ENCODE data around the gene CTTNBP2NL.

The CTTNBP2NL gene

GRCh38 chr1:112395821-112396652, at the start of gene CTTNBP2NL:
Gene CTTNBP2NL, plus strand, starts transcription at chr1:112396214. Its CDS starts 19,952 bp downstream, at chr1:112416166.
- Mint-ChIP-seq H3K27ac (peak within 1 kb of the TSS; percentile 90), H3K4me1 (peaks cover 34 to 52% of the 10 kb centered on the region in 2 donors), H3K4me3 (peak within 1 kb of the TSS; percentile 96 to 99), H3K9me3 (no peaks in the 10 kb centered on the region), H3K36me3 (peaks cover 0 to 2% of the 10 kb centered on the region in 2 donors), H3K27me3 (peaks cover 0 to 1% of the 10 kb centered on the region in 2 donors)
- peak; percentile 85 to 89 for ATAC-seq (replicated peaks)
- DNase-seq = peak; percentile 69

- DNase-seq = no peak
- peaks cover 8 to 13% of the 10 kb centered on the region in 2 donors for H3K4me1 Mint-ChIP-seq
- peaks cover 8 to 11% of the 10 kb centered on the region in 2 donors for H3K9me3 Mint-ChIP-seq
- peaks cover 18 to 31% of the 10 kb centered on the region in 2 donors for H3K27me3 Mint-ChIP-seq
- H3K36me3 Mint-ChIP-seq = peaks cover 0 to 3% of the 10 kb centered on the region in 2 donors
- H3K4me3 Mint-ChIP-seq = no peak overlapping the region
- ATAC-seq (replicated peaks) = no peak
- H3K27ac Mint-ChIP-seq = no peak overlapping the region
Observed at GRCh38 chr1:112346801-112347350, 49.1 kb upstream of the CTTNBP2NL start.

- H3K4me3 Mint-ChIP-seq = no peak overlapping the region
- no peaks in the 10 kb centered on the region for H3K36me3 Mint-ChIP-seq
- DNase-seq (no peak), ATAC-seq (replicated peaks) (no peak)
- H3K27ac Mint-ChIP-seq = no peak overlapping the region
- H3K9me3 Mint-ChIP-seq = peaks cover 0 to 2% of the 10 kb centered on the region in 2 donors
- H3K4me1 Mint-ChIP-seq = no peaks in the 10 kb centered on the region
- peaks cover 60 to 80% of the 10 kb centered on the region in 2 donors for H3K27me3 Mint-ChIP-seq
Observed at GRCh38 chr1:112356765-112357164, 39.2 kb upstream of the CTTNBP2NL start.

- DNase-seq (no peak), ATAC-seq (replicated peaks) (no peak)
- Mint-ChIP-seq H3K36me3 (no peaks in the 10 kb centered on the region), H3K4me3 (no peak overlapping the region), H3K27ac (no peak overlapping the region), H3K4me1 (no peaks in the 10 kb centered on the region), H3K27me3 (peaks cover 63 to 80% of the 10 kb centered on the region in 2 donors), H3K9me3 (no peaks in the 10 kb centered on the region)
Observed at GRCh38 chr1:112357467-112357866, 38.5 kb upstream of the CTTNBP2NL start.

- H3K36me3 Mint-ChIP-seq = no peaks in the 10 kb centered on the region
- H3K4me3 Mint-ChIP-seq = no peak overlapping the region
- no peaks in the 10 kb centered on the region for H3K4me1 Mint-ChIP-seq
- H3K27ac Mint-ChIP-seq = no peak overlapping the region
- ATAC-seq (replicated peaks) (no peak), DNase-seq (no peak)
- H3K27me3 Mint-ChIP-seq = peaks cover 64 to 78% of the 10 kb centered on the region in 2 donors
- no peaks in the 10 kb centered on the region for H3K9me3 Mint-ChIP-seq
Observed at GRCh38 chr1:112358061-112358770, 37.8 kb upstream of the CTTNBP2NL start.

- ATAC-seq (replicated peaks) (peak; percentile 87), DNase-seq (peak; percentile 24)
- no peaks in the 10 kb centered on the region for H3K9me3 Mint-ChIP-seq
- H3K36me3 Mint-ChIP-seq = no peaks in the 10 kb centered on the region
- H3K4me3 Mint-ChIP-seq = no peak overlapping the region
- peaks cover 59 to 71% of the 10 kb centered on the region in 2 donors for H3K27me3 Mint-ChIP-seq
- H3K27ac Mint-ChIP-seq = no peak overlapping the region
- H3K4me1 Mint-ChIP-seq = no peaks in the 10 kb centered on the region
Observed at GRCh38 chr1:112358798-112359408, 37.1 kb upstream of the CTTNBP2NL start.

GRCh38 chr1:112359961-112360767, 35.9 kb upstream of the CTTNBP2NL start:
- no peak for DNase-seq
- H3K9me3 Mint-ChIP-seq = no peaks in the 10 kb centered on the region
- H3K27me3 Mint-ChIP-seq = peaks cover 53 to 62% of the 10 kb centered on the region in 2 donors
- no peaks in the 10 kb centered on the region for H3K36me3 Mint-ChIP-seq
- no peak for ATAC-seq (replicated peaks)
- no peaks in the 10 kb centered on the region for H3K4me1 Mint-ChIP-seq
- H3K4me3 Mint-ChIP-seq = no peak overlapping the region
- H3K27ac Mint-ChIP-seq = no peak overlapping the region

- Mint-ChIP-seq H3K27me3 (peaks cover 42 to 47% of the 10 kb centered on the region in 2 donors), H3K36me3 (no peaks in the 10 kb centered on the region), H3K27ac (no peak overlapping the region), H3K4me3 (no peak overlapping the region), H3K4me1 (no peaks in the 10 kb centered on the region), H3K9me3 (no peaks in the 10 kb centered on the region)
- no peak for DNase-seq
- ATAC-seq (replicated peaks) = no peak
Observed at GRCh38 chr1:112363636-112364035, 32.4 kb upstream of the CTTNBP2NL start.

GRCh38 chr1:112368198-112368597, 27.8 kb upstream of the CTTNBP2NL start:
- no peak overlapping the region for H3K4me3 Mint-ChIP-seq
- no peak for DNase-seq
- H3K36me3 Mint-ChIP-seq = no peaks in the 10 kb centered on the region
- no peaks in the 10 kb centered on the region for H3K9me3 Mint-ChIP-seq
- no peak for ATAC-seq (replicated peaks)
- peaks cover 5 to 6% of the 10 kb centered on the region in 2 donors for H3K4me1 Mint-ChIP-seq
- peaks cover 43 to 46% of the 10 kb centered on the region in 2 donors for H3K27me3 Mint-ChIP-seq
- no peak overlapping the region for H3K27ac Mint-ChIP-seq

GRCh38 chr1:112369392-112370285, 26.4 kb upstream of the CTTNBP2NL start:
- H3K4me3 Mint-ChIP-seq = peak overlapping the region in 1 of 2 donors; percentile 10
- no peaks in the 10 kb centered on the region for H3K36me3 Mint-ChIP-seq
- peaks cover 5 to 6% of the 10 kb centered on the region in 2 donors for H3K4me1 Mint-ChIP-seq
- H3K9me3 Mint-ChIP-seq = no peaks in the 10 kb centered on the region
- peaks cover 46 to 52% of the 10 kb centered on the region in 2 donors for H3K27me3 Mint-ChIP-seq
- H3K27ac Mint-ChIP-seq = no peak overlapping the region
- peak; percentile 70 for DNase-seq
- ATAC-seq (replicated peaks) = peak; percentile 100

GRCh38 chr1:112370996-112371395, 25.0 kb upstream of the CTTNBP2NL start:
- Mint-ChIP-seq H3K4me1 (peaks cover 5 to 6% of the 10 kb centered on the region in 2 donors), H3K36me3 (no peaks in the 10 kb centered on the region), H3K27me3 (peaks cover 46 to 48% of the 10 kb centered on the region in 2 donors), H3K27ac (no peak overlapping the region), H3K9me3 (no peaks in the 10 kb centered on the region), H3K4me3 (no peak overlapping the region)
- no peak for DNase-seq
- ATAC-seq (replicated peaks) = no peak

GRCh38 chr1:112371775-112372174, 24.2 kb upstream of the CTTNBP2NL start:
- no peak overlapping the region for H3K4me3 Mint-ChIP-seq
- H3K4me1 Mint-ChIP-seq = peaks cover 5 to 6% of the 10 kb centered on the region in 2 donors
- no peak for DNase-seq
- H3K27ac Mint-ChIP-seq = no peak overlapping the region
- H3K36me3 Mint-ChIP-seq = no peaks in the 10 kb centered on the region
- H3K27me3 Mint-ChIP-seq = peaks cover 48 to 52% of the 10 kb centered on the region in 2 donors
- H3K9me3 Mint-ChIP-seq = no peaks in the 10 kb centered on the region
- ATAC-seq (replicated peaks) = no peak

- Mint-ChIP-seq H3K9me3 (no peaks in the 10 kb centered on the region), H3K4me3 (no peak overlapping the region), H3K4me1 (peaks cover 5 to 6% of the 10 kb centered on the region in 2 donors), H3K27me3 (peaks cover 53 to 54% of the 10 kb centered on the region in 2 donors), H3K36me3 (no peaks in the 10 kb centered on the region), H3K27ac (no peak overlapping the region)
- no peak for DNase-seq
- ATAC-seq (replicated peaks) = no peak
Observed at GRCh38 chr1:112373806-112374205, 22.2 kb upstream of the CTTNBP2NL start.

Measured in stimulated activated naive B cell treated with anti-CD40 and anti-IgM and Interleukin-4, amounts not matched to agents 10 μg/mL and 1 μg/mL and 100 μg/mL, for 72 hours (primary cell).